MCF 10A (cell line): ENCODE measurements around the gene ERAP2. TPM values are rescaled to one million over a fixed set of nuclear protein-coding genes. Genes with fewer than 3 reads are reported as not detected.

Experiments
- BruUV-seq: library from RNA; stranded (reverse); fragments of 400-500 nt; replicated peaks from 2 replicates; lab custom pipeline; 2021; lab: Mats Ljungman, UMichigan
- CTCF ChIA-PET: fragments of 300-600 bp; sonication (Branson Sonifier 250); formaldehyde crosslinking; extraction: SDS; loops from one replicate; lab custom pipeline; 2021; ENCODE audit warnings: antibody characterized with exemption, inconsistent platforms; lab: Yijun Ruan, JAX
- POLR2A ChIA-PET: fragments of 300-600, 350-650 bp; sonication (Branson Sonifier 250); formaldehyde crosslinking; extraction: SDS; loops from one replicate; lab custom pipeline; 2020; ENCODE audit warnings: antibody characterized with exemption, inconsistent platforms; lab: Yijun Ruan, JAX
- DNase-seq: peaks from one replicate; pipeline ENCODE4 v3.0.0-alpha.2; 2018; ENCODE audit not compliant: unreplicated experiment
- H3K27ac Mint-ChIP-seq: one replicate; pipeline ENCODE4 v1.8.0; 2022; ENCODE audit warnings: mild to moderate bottlenecking, low read depth, mixed read lengths; ENCODE audit not compliant: unreplicated experiment
- H3K27me3 Mint-ChIP-seq: one replicate; pipeline ENCODE4 v1.8.0; 2022; ENCODE audit warnings: mixed read lengths; ENCODE audit not compliant: insufficient read depth, unreplicated experiment
- H3K36me3 Mint-ChIP-seq: one replicate; pipeline ENCODE4 v1.8.0; 2022; ENCODE audit warnings: mild to moderate bottlenecking, moderate library complexity, mixed read lengths; ENCODE audit not compliant: insufficient read depth, unreplicated experiment
- H3K4me1 Mint-ChIP-seq: one replicate; pipeline ENCODE4 v1.8.0; 2022; ENCODE audit warnings: mixed read lengths; ENCODE audit not compliant: insufficient read depth, unreplicated experiment
- H3K4me3 Mint-ChIP-seq: one replicate; pipeline ENCODE4 v1.8.0; 2022; ENCODE audit warnings: mild to moderate bottlenecking, moderate library complexity, mixed read lengths; ENCODE audit not compliant: unreplicated experiment
- H3K9me3 Mint-ChIP-seq: one replicate; pipeline ENCODE4 v1.8.0; 2022; ENCODE audit warnings: mixed read lengths; ENCODE audit not compliant: unreplicated experiment
- CTCF ChIP-seq: fragments of 200-600 bp; IDR thresholded peaks from one replicate; pipeline ENCODE4 v1.8.0; 2022; ENCODE audit warnings: antibody characterized with exemption, mild to moderate bottlenecking; ENCODE audit not compliant: unreplicated experiment
- intact Hi-C: fragments of 100-400 bp; cut with micrococcal nuclease; formaldehyde crosslinking; loops from 2 replicates; pipeline ENCODE4 v1.14.1; 2022
- total RNA-seq: library from RNA; stranded (reverse); gene quantifications from 2 replicates; pipeline ENCODE4 v1.2.3, GENCODE V29; 2022

The ERAP2 gene
- total RNA-seq, 1 experiment from 2014 or later: 2.5 TPM

GRCh38 chr5:96861076-96861475, 15.2 kb upstream of the ERAP2 start:
- Mint-ChIP-seq H3K4me3 (no peak overlapping the region), H3K4me1 (no peaks in the 10 kb centered on the region), H3K9me3 (no peaks in the 10 kb centered on the region), H3K27ac (no peak overlapping the region), H3K36me3 (no peaks in the 10 kb centered on the region), H3K27me3 (no peaks in the 10 kb centered on the region)
- no peak for TF ChIP-seq CTCF
- intact Hi-C loops: no loop called here
- ChIA-PET CTCF (interaction anchor here (0.6 to 1.7 kb wide), 4 partner anchors 8 to 282 kb away, joined by 3 to 10 read pairs (median 5); partner anchors contain the start of gene LIX1), POLR2A (interaction anchor here (0.6 kb wide), 1 partner anchor 1342 kb away, joined by 3 read pairs; no protein-coding TSS in a partner anchor)
- no peak for DNase-seq
- no TSS peak for BruUV-seq

- Mint-ChIP-seq H3K4me3 (no peak overlapping the region), H3K27ac (no peak overlapping the region), H3K27me3 (no peaks in the 10 kb centered on the region), H3K9me3 (no peaks in the 10 kb centered on the region), H3K4me1 (no peaks in the 10 kb centered on the region), H3K36me3 (no peaks in the 10 kb centered on the region)
- ChIA-PET CTCF (interaction anchor here (0.6 to 1.1 kb wide), 6 partner anchors 9 to 112 kb away, joined by 3 to 5 read pairs (median 4); no protein-coding TSS in a partner anchor), POLR2A (interaction anchor here (1.1 to 1.2 kb wide), 2 partner anchors 13 to 62 kb away, joined by 3 to 4 read pairs; no protein-coding TSS in a partner anchor)
- intact Hi-C loops: no loop called here
- no peak for DNase-seq
- TF ChIP-seq CTCF: no peak
- no TSS peak for BruUV-seq
These were observed 13.2 kb upstream of the ERAP2 start for GRCh38 chr5:96863114-96863513.

- H3K9me3 Mint-ChIP-seq: no peaks in the 10 kb centered on the region
- H3K27ac Mint-ChIP-seq: no peak overlapping the region
- BruUV-seq: no TSS peak
- no peak overlapping the region for H3K4me3 Mint-ChIP-seq
- ChIA-PET POLR2A (interaction anchor here (1.1 to 1.2 kb wide), 3 partner anchors 14 to 63 kb away, joined by 3 to 4 read pairs (median 3); no protein-coding TSS in a partner anchor), CTCF (interaction anchor here (0.5 to 1.1 kb wide), 7 partner anchors 8 to 297 kb away, joined by 3 to 5 read pairs (median 3); no protein-coding TSS in a partner anchor)
- no peaks in the 10 kb centered on the region for H3K36me3 Mint-ChIP-seq
- no peaks in the 10 kb centered on the region for H3K27me3 Mint-ChIP-seq
- intact Hi-C loops: no loop called here
- H3K4me1 Mint-ChIP-seq: no peaks in the 10 kb centered on the region
- no peak for DNase-seq
- TF ChIP-seq CTCF: no peak
These were observed 12.2 kb upstream of the ERAP2 start for GRCh38 chr5:96863949-96864584.

- no peak for TF ChIP-seq CTCF
- H3K27me3 Mint-ChIP-seq: no peaks in the 10 kb centered on the region
- no peak for DNase-seq
- ChIA-PET POLR2A (interaction anchor here (1.1 to 1.2 kb wide), 2 partner anchors 19 to 56 kb away, joined by 3 read pairs; no protein-coding TSS in a partner anchor), CTCF (interaction anchor here (0.6 kb wide), 1 partner anchor 296 kb away, joined by 3 read pairs; no protein-coding TSS in a partner anchor)
- H3K4me3 Mint-ChIP-seq: no peak overlapping the region
- intact Hi-C loops: no loop called here
- no peaks in the 10 kb centered on the region for H3K4me1 Mint-ChIP-seq
- no peaks in the 10 kb centered on the region for H3K9me3 Mint-ChIP-seq
- H3K27ac Mint-ChIP-seq: no peak overlapping the region
- no TSS peak for BruUV-seq
- H3K36me3 Mint-ChIP-seq: no peaks in the 10 kb centered on the region
These were observed 11.3 kb upstream of the ERAP2 start for GRCh38 chr5:96864922-96865530.
